Measurements from ENCODE around the gene COBLL1. TPM values are rescaled to one million over a fixed set of nuclear protein-coding genes. Genes with fewer than 3 reads are reported as not detected.
"Not testable (repeated sequence)": the region's sequence is repeated elsewhere in the genome, so short reads cannot be mapped to it uniquely, and the experiment has no call there.

COBLL1 gene
- total RNA-seq, 2 donors from 2014 or later = 20.7 to 23.9 TPM

GRCh38 chr2:164763431-164763830 is 78.2 kb downstream of the COBLL1 start:
- TF ChIP-seq CTCF (IDR thresholded peaks at IDR 0.05) = no peak
- no peaks in the 10 kb centered on the region for H3K9me3 ChIP-seq
- no peak for DNase-seq
- H3K36me3 ChIP-seq = no peaks in the 10 kb centered on the region
- no peak overlapping the region for H3K4me3 ChIP-seq
- intact Hi-C loops (cut with DNase I) = no loop called here
- H3K27me3 ChIP-seq = no peaks in the 10 kb centered on the region
- H3K27ac ChIP-seq = no peak overlapping the region
- H3K4me1 ChIP-seq = no peaks in the 10 kb centered on the region
- H3K9ac ChIP-seq (ENCODE audit: low read depth in 2 of 2, low read length in 2 of 2) = no peak overlapping the region

GRCh38 chr2:164761737-164762460 is 79.7 kb downstream of the COBLL1 start:
- TF ChIP-seq CTCF (IDR thresholded peaks at IDR 0.05) = no peak
- no peak for DNase-seq
- Histone ChIP-seq H3K9me3 (no peaks in the 10 kb centered on the region), H3K27ac (no peak overlapping the region), H3K9ac (ENCODE audit: low read depth in 2 of 2, low read length in 2 of 2) (no peak overlapping the region), H3K4me3 (no peak overlapping the region), H3K4me1 (no peaks in the 10 kb centered on the region), H3K36me3 (no peaks in the 10 kb centered on the region), H3K27me3 (no peaks in the 10 kb centered on the region)
- intact Hi-C loops (cut with DNase I) = no loop called here

GRCh38 chr2:164761201-164761600 is 80.4 kb downstream of the COBLL1 start:
- intact Hi-C loops (cut with DNase I); H3K9me3 ChIP-seq; H3K4me1 ChIP-seq; H3K36me3 ChIP-seq; H3K4me3 ChIP-seq; H3K27ac ChIP-seq; DNase-seq; H3K27me3 ChIP-seq; H3K9ac ChIP-seq (ENCODE audit: low read depth in 2 of 2, low read length in 2 of 2): not testable (repeated sequence)

GRCh38 chr2:164760179-164760578 is 81.4 kb downstream of the COBLL1 start:
- Histone ChIP-seq H3K27me3 (no peaks in the 10 kb centered on the region), H3K27ac (no peak overlapping the region), H3K9ac (ENCODE audit: low read depth in 2 of 2, low read length in 2 of 2) (no peak overlapping the region), H3K9me3 (no peaks in the 10 kb centered on the region), H3K4me1 (no peaks in the 10 kb centered on the region), H3K4me3 (no peak overlapping the region), H3K36me3 (no peaks in the 10 kb centered on the region)
- no peak for TF ChIP-seq CTCF (IDR thresholded peaks at IDR 0.05)
- intact Hi-C loops (cut with DNase I) = no loop called here
- DNase-seq = no peak

GRCh38 chr2:164757934-164758695 is 83.5 kb downstream of the COBLL1 start:
- no peaks in the 10 kb centered on the region for H3K36me3 ChIP-seq
- no peaks in the 10 kb centered on the region for H3K27me3 ChIP-seq
- DNase-seq = no peak
- H3K9me3 ChIP-seq = no peaks in the 10 kb centered on the region
- no peak overlapping the region for H3K9ac ChIP-seq (ENCODE audit: low read depth in 2 of 2, low read length in 2 of 2)
- intact Hi-C loops (cut with DNase I) = no loop called here
- H3K4me3 ChIP-seq = no peak overlapping the region
- TF ChIP-seq CTCF (IDR thresholded peaks at IDR 0.05) = no peak
- no peaks in the 10 kb centered on the region for H3K4me1 ChIP-seq
- H3K27ac ChIP-seq = no peak overlapping the region

- Histone ChIP-seq H3K4me1 (no peaks in the 10 kb centered on the region), H3K36me3 (no peaks in the 10 kb centered on the region), H3K27ac (no peak overlapping the region), H3K9me3 (no peaks in the 10 kb centered on the region), H3K4me3 (no peak overlapping the region), H3K9ac (ENCODE audit: low read depth in 2 of 2, low read length in 2 of 2) (no peak overlapping the region), H3K27me3 (no peaks in the 10 kb centered on the region)
- intact Hi-C loops (cut with DNase I) = no loop called here
- DNase-seq = no peak
- TF ChIP-seq CTCF (IDR thresholded peaks at IDR 0.05) = no peak
These were observed 84.8 kb downstream of the COBLL1 start for GRCh38 chr2:164756773-164757172.

Data from colonic mucosa (tissue), 4 donors.